ENCODE results near the gene SCYL2.

Gene SCYL2

GRCh38 chr12:100345020-100345767 lies 78.2 kb downstream of the SCYL2 start:
- no peak overlapping the region for H3K27ac ChIP-seq
- H3K4me3 ChIP-seq (ENCODE audit: low read depth in 1 of 2, low read length in 1 of 2): no peak overlapping the region
- H3K27me3 ChIP-seq: no peaks in the 10 kb centered on the region
- H3K9me3 ChIP-seq: no peaks in the 10 kb centered on the region
- TF ChIP-seq CTCF (IDR thresholded peaks at IDR 0.05): no peak
- peaks cover 4% of the 10 kb centered on the region for H3K36me3 ChIP-seq
- H3K4me1 ChIP-seq (ENCODE audit: control insufficient read depth in 1 of 2, insufficient read depth in 1 of 2, low read depth in 1 of 2, low read length in 1 of 2): no peaks in the 10 kb centered on the region

GRCh38 chr12:100346660-100347059 lies 79.7 kb downstream of the SCYL2 start:
- no peak overlapping the region for H3K4me3 ChIP-seq (ENCODE audit: low read depth in 1 of 2, low read length in 1 of 2)
- no peaks in the 10 kb centered on the region for H3K9me3 ChIP-seq
- H3K36me3 ChIP-seq: no peaks in the 10 kb centered on the region
- no peaks in the 10 kb centered on the region for H3K27me3 ChIP-seq
- H3K4me1 ChIP-seq (ENCODE audit: control insufficient read depth in 1 of 2, insufficient read depth in 1 of 2, low read depth in 1 of 2, low read length in 1 of 2): no peaks in the 10 kb centered on the region
- H3K27ac ChIP-seq: no peak overlapping the region
- TF ChIP-seq CTCF (IDR thresholded peaks at IDR 0.05): no peak

GRCh38 chr12:100348657-100349454 lies 81.9 kb downstream of the SCYL2 start:
- Histone ChIP-seq H3K4me1 (ENCODE audit: control insufficient read depth in 1 of 2, insufficient read depth in 1 of 2, low read depth in 1 of 2, low read length in 1 of 2) (no peaks in the 10 kb centered on the region), H3K36me3 (no peaks in the 10 kb centered on the region), H3K9me3 (no peaks in the 10 kb centered on the region), H3K4me3 (ENCODE audit: low read depth in 1 of 2, low read length in 1 of 2) (no peak overlapping the region), H3K27ac (no peak overlapping the region), H3K27me3 (peaks cover 4% of the 10 kb centered on the region)
- TF ChIP-seq CTCF (IDR thresholded peaks at IDR 0.05): no peak

GRCh38 chr12:100356644-100357223 lies 89.8 kb downstream of the SCYL2 start, which contains the start of gene SLC17A8:
SLC17A8 (plus strand) TSS chr12:100357074; CDS start chr12:100357392, 318 bp downstream.
- Histone ChIP-seq H3K27me3 (peaks cover 68% of the 10 kb centered on the region), H3K36me3 (no peaks in the 10 kb centered on the region), H3K27ac (no peak within 1 kb of the TSS), H3K9me3 (no peaks in the 10 kb centered on the region), H3K4me3 (ENCODE audit: low read depth in 1 of 2, low read length in 1 of 2) (no peak within 1 kb of the TSS), H3K4me1 (ENCODE audit: control insufficient read depth in 1 of 2, insufficient read depth in 1 of 2, low read depth in 1 of 2, low read length in 1 of 2) (no peaks in the 10 kb centered on the region)
- TF ChIP-seq CTCF (IDR thresholded peaks at IDR 0.05): no peak

GRCh38 chr12:100359248-100359647 lies 92.3 kb downstream of the SCYL2 start:
- no peak overlapping the region for H3K27ac ChIP-seq
- no peak for TF ChIP-seq CTCF (IDR thresholded peaks at IDR 0.05)
- no peaks in the 10 kb centered on the region for H3K4me1 ChIP-seq (ENCODE audit: control insufficient read depth in 1 of 2, insufficient read depth in 1 of 2, low read depth in 1 of 2, low read length in 1 of 2)
- H3K27me3 ChIP-seq: peaks cover 60% of the 10 kb centered on the region
- H3K36me3 ChIP-seq: no peaks in the 10 kb centered on the region
- no peaks in the 10 kb centered on the region for H3K9me3 ChIP-seq
- no peak overlapping the region for H3K4me3 ChIP-seq (ENCODE audit: low read depth in 1 of 2, low read length in 1 of 2)

Measured in neutrophil (primary cell).